SK-N-SH (cell line): Measurements from ENCODE around the gene FAM53A. TPM values are rescaled to one million over a fixed set of nuclear protein-coding genes. Genes with fewer than 3 reads are reported as not detected.

Experiments
- CTCF ChIA-PET: fragments of 300-600, 350-600 bp; formaldehyde crosslinking; extraction: SDS; loops from one replicate; lab custom pipeline; 2021; lab: Yijun Ruan, JAX
- POLR2A ChIA-PET: fragments of 350-600 bp; sonication (Branson Sonifier 250); formaldehyde crosslinking; extraction: SDS; loops from one replicate; lab custom pipeline; 2020; ENCODE audit warnings: antibody characterized with exemption, inconsistent platforms; lab: Yijun Ruan, JAX
- DNase-seq: peaks from one replicate; pipeline ENCODE4 v3.0.0; 2012
- H2AFZ ChIP-seq: fragments of 200-600 bp; sonication (generic); 2 replicates; pipeline ENCODE4 v1.8.1; 2016; ENCODE audit warnings: antibody characterized with exemption, mild to moderate bottlenecking, low read depth
- H3F3A ChIP-seq: fragments of 200-600 bp; sonication (generic); replicated peaks from 2 replicates; pipeline ENCODE3; 2016; ENCODE audit warnings: antibody characterized with exemption, mild to moderate bottlenecking; ENCODE audit not compliant: insufficient read depth
- H3K27ac ChIP-seq, 2 experiments: fragments of 200-500 bp in 1 of 2; fragments of 200-600 bp in 1 of 2; sonication (Bioruptor generic) in 1 of 2; sonication (generic), shearing (Covaris generic) in 1 of 2; 2 replicates each; pipeline versions ENCODE4 v1.5.1 to v1.6.1; 2014 to 2016; ENCODE audit warnings: low read depth in 2 of 2, inconsistent platforms in 1 of 2, low read length in 1 of 2, mild to moderate bottlenecking in 1 of 2, mixed read lengths in 1 of 2
- H3K27me3 ChIP-seq: fragments of 200-600 bp; sonication (generic), shearing (Covaris generic); 2 replicates; pipeline ENCODE4 v1.6.1; 2016; ENCODE audit warnings: mixed run types; ENCODE audit not compliant: insufficient read depth
- H3K36me3 ChIP-seq, 2 experiments: fragments of 200-500 bp in 1 of 2; fragments of 200-600 bp in 1 of 2; sonication (Bioruptor generic) in 1 of 2; sonication (generic) in 1 of 2; replicated peaks in 1 of 2; 2 replicates each; pipeline versions ENCODE3 to v1.5.1; 2014 to 2016; ENCODE audit warnings: low read length in 1 of 2, mild to moderate bottlenecking in 1 of 2; ENCODE audit not compliant: insufficient read depth in 2 of 2, control insufficient read depth in 1 of 2
- H3K4me1 ChIP-seq, 2 experiments: fragments of 200-500 bp in 1 of 2; fragments of 200-600 bp in 1 of 2; sonication (Bioruptor generic) in 1 of 2; sonication (generic), shearing (Covaris generic) in 1 of 2; 2 replicates each; pipeline versions ENCODE4 v1.5.1 to v1.6.1; 2014 to 2016; ENCODE audit warnings: low read depth in 1 of 2, low read length in 1 of 2, mixed run types in 1 of 2; ENCODE audit not compliant: insufficient read depth in 2 of 2, control insufficient read depth in 1 of 2
- H3K4me2 ChIP-seq: fragments of 200-600 bp; sonication (generic), shearing (Covaris generic); 2 replicates; pipeline ENCODE4 v1.6.1; 2017; ENCODE audit warnings: mixed run types
- H3K4me3 ChIP-seq, 2 experiments: fragments of 200-500 bp in 1 of 2; fragments of 200-600 bp in 1 of 2; sonication (Bioruptor generic) in 1 of 2; sonication (generic), shearing (Covaris generic) in 1 of 2; 2 replicates each; pipeline versions ENCODE4 v1.5.1 to v1.8.1; 2014 to 2016; ENCODE audit warnings: low read depth in 2 of 2, inconsistent platforms in 1 of 2, low read length in 1 of 2, mild to moderate bottlenecking in 1 of 2, mixed read lengths in 1 of 2, moderate library complexity in 1 of 2
- H3K79me2 ChIP-seq: fragments of 200-600 bp; sonication (generic); 2 replicates; pipeline ENCODE4 v1.8.1; 2017; ENCODE audit warnings: mild to moderate bottlenecking; ENCODE audit not compliant: insufficient read depth
- H3K9ac ChIP-seq: fragments of 200-600 bp; sonication (generic); 2 replicates; pipeline ENCODE4 v1.6.1; 2017; ENCODE audit warnings: mixed run types
- H3K9me2 ChIP-seq: fragments of 200-600 bp; sonication (generic); 2 replicates; pipeline ENCODE4 v1.6.1; 2017; ENCODE audit warnings: mixed run types
- H3K9me3 ChIP-seq: fragments of 200-600 bp; sonication (generic); 2 replicates; pipeline ENCODE4 v1.6.1; 2017; ENCODE audit warnings: mixed run types, mild to moderate bottlenecking, moderate library complexity
- H4K20me1 ChIP-seq: fragments of 200-600 bp; sonication (generic); 2 replicates; pipeline ENCODE4 v1.6.1; 2017; ENCODE audit warnings: mild to moderate bottlenecking, mixed run types; ENCODE audit not compliant: insufficient read depth
- CHD2 ChIP-seq: fragments of 150-350 bp; IDR thresholded peaks from 2 replicates; pipeline ENCODE4 v1.6.1; 2018; ENCODE audit warnings: low read length; ENCODE audit not compliant: partially characterized antibody
- CTCF ChIP-seq: fragments of 200-600 bp; sonication (generic); IDR thresholded peaks from 2 replicates; pipeline ENCODE4 v1.6.1; 2017; ENCODE audit warnings: antibody characterized with exemption, mild to moderate bottlenecking, moderate library complexity
- EZH2phosphoT487 ChIP-seq: fragments of 200-600 bp; sonication (generic); IDR thresholded peaks from 2 replicates; pipeline ENCODE4 v1.6.1; 2017; ENCODE audit warnings: low read depth, mixed run types, mild to moderate bottlenecking, antibody characterized with exemption, moderate library complexity, borderline replicate concordance
- FOXJ3 ChIP-seq: sonication (generic); formaldehyde crosslinking; IDR thresholded peaks from 2 replicates; pipeline ENCODE4 v1.5.1; 2020; ENCODE audit warnings: mild to moderate bottlenecking, missing genetic modification reagents
- GATA2 ChIP-seq: sonication (generic); formaldehyde crosslinking; IDR thresholded peaks from 2 replicates; pipeline ENCODE4 v1.5.0; 2020; ENCODE audit warnings: mild to moderate bottlenecking, missing genetic modification reagents
- IRF3 ChIP-seq: fragments of 150-350 bp; IDR thresholded peaks from 2 replicates; pipeline ENCODE4 v1.6.1; 2016; ENCODE audit warnings: mild to moderate bottlenecking, low read depth, low read length
- JUND ChIP-seq: IDR thresholded peaks from 2 replicates; pipeline ENCODE4 v1.4.0; 2012
- MAX ChIP-seq: IDR thresholded peaks from 2 replicates; pipeline ENCODE4 v1.4.0; 2012; ENCODE audit warnings: low read depth
- MXI1 ChIP-seq: IDR thresholded peaks from 2 replicates; pipeline ENCODE4 v1.6.1; 2012; ENCODE audit warnings: mild to moderate bottlenecking, low read depth, low read length, improper control_type of control experiment
- NFIC ChIP-seq: IDR thresholded peaks from 2 replicates; pipeline ENCODE4 v1.4.0; 2012; ENCODE audit warnings: borderline replicate concordance
- NRF1 ChIP-seq: IDR thresholded peaks from 2 replicates; pipeline ENCODE4 v1.6.1; 2012; ENCODE audit warnings: low read depth, mild to moderate bottlenecking, low read length
- PBX3 ChIP-seq: IDR thresholded peaks from 2 replicates; pipeline ENCODE4; 2012
- POLR2AphosphoS5 ChIP-seq: IDR thresholded peaks from 2 replicates; pipeline ENCODE4 v1.6.1; 2012; ENCODE audit warnings: low read depth, low read length
- RCOR1 ChIP-seq: fragments of 150-350 bp; IDR thresholded peaks from 2 replicates; pipeline ENCODE4 v1.6.1; 2017; ENCODE audit warnings: antibody characterized with exemption, low read length
- SIN3A ChIP-seq: IDR thresholded peaks from 2 replicates; pipeline ENCODE4 v1.6.1; 2012; ENCODE audit warnings: low read depth, mild to moderate bottlenecking, low read length, moderate library complexity, borderline replicate concordance
- SMC3 ChIP-seq: IDR thresholded peaks from 2 replicates; pipeline ENCODE4 v1.6.1; 2012; ENCODE audit warnings: low read depth, low read length, improper control_type of control experiment
- USF1 ChIP-seq: IDR thresholded peaks from 2 replicates; pipeline ENCODE4 v1.4.0; 2012; ENCODE audit warnings: low read depth, borderline replicate concordance
- USF2 ChIP-seq: fragments of 150-350 bp; IDR thresholded peaks from 2 replicates; pipeline ENCODE4 v1.6.1; 2017; ENCODE audit warnings: antibody characterized with exemption, low read length, low read depth, borderline replicate concordance
- YY1 ChIP-seq: IDR thresholded peaks from 2 replicates; pipeline ENCODE4 v1.4.0; 2012; ENCODE audit warnings: low read depth, mild to moderate bottlenecking
- ZBTB33 ChIP-seq: IDR thresholded peaks from 2 replicates; pipeline ENCODE4 v1.4.0; 2012; ENCODE audit warnings: low read depth, borderline replicate concordance
- whole genome bisulfite sequencing: methylation state at CpG from one replicate; pipeline ENCODE4 v1.1.6; 2017; ENCODE audit warnings: low lambda C conversion rate; 5-methylcytosine and 5-hydroxymethylcytosine counted together
- polyA plus RNA-seq, 3 experiments: library from polyadenylated mRNA; depleted of rRNA; stranded (reverse); fragments of >200 nt; gene quantifications; 2 replicates each; pipeline ENCODE4 v1.2.3, GENCODE V29; 2012

The FAM53A gene
- polyA plus RNA-seq, 1 of the 3 experiments (the other 2 are of a cell fraction) = 7.6 TPM

GRCh38 chr4:1658581-1658980, 25.5 kb downstream of the FAM53A start:
- ChIA-PET CTCF (interaction anchor here (0.8 to 1.5 kb wide), 3 partner anchors 12 to 346 kb away, joined by 3 to 4 read pairs (median 3); no protein-coding TSS in a partner anchor), POLR2A (no interaction called here)

More at GRCh38 chr4:1658581-1658980, 25.5 kb downstream of the FAM53A start:
- Histone ChIP-seq H3K9me2 (no peaks in the 10 kb centered on the region), H3K9ac (no peak overlapping the region), H3K9me3 (no peaks in the 10 kb centered on the region), H3K36me3 (peaks cover 0 to 3% of the 10 kb centered on the region in 2 experiments), H3K4me2 (no peak overlapping the region), H3K4me3 (no peak overlapping the region), H3K4me1 (no peaks in the 10 kb centered on the region; a peak in 1 of 4 replicates), H3K27ac (no peak overlapping the region), H2AFZ (no peak overlapping the region), H3F3A (no peaks in the 10 kb centered on the region), H3K27me3 (no peaks in the 10 kb centered on the region), H4K20me1 (no peaks in the 10 kb centered on the region), H3K79me2 (no peaks in the 10 kb centered on the region)
- no peak for DNase-seq
- 94% methylated on average over 6 of the region's 12 CpGs for WGBS
- TF ChIP-seq MXI1 (no peak), MAX (no peak), SMC3 (no peak), POLR2AphosphoS5 (no peak), FOXJ3 (CRISPR knock-in tag) (no peak), YY1 (no peak), CHD2 (no peak), JUND (no peak), NFIC (no peak), SIN3A (no peak), GATA2 (CRISPR knock-in tag) (no peak), EZH2phosphoT487 (no peak), ZBTB33 (no peak), IRF3 (no peak), CTCF (no peak), USF2 (no peak), NRF1 (no peak), USF1 (no peak), RCOR1 (no peak), PBX3 (no peak)
- TF ChIP-seq, all 33 proteins: peak for 0
